GM21390 (cell line): ENCODE data around the gene OSBPL6.
"Not testable (repeated sequence)": the region's sequence is repeated elsewhere in the genome, so short reads cannot be mapped to it uniquely, and the experiment has no call there.

Experiments
- ATAC-seq: cut with Tn5 transposase; IDR thresholded peaks from one replicate; pipeline ENCODE4 v1.9.1; 2021; ENCODE audit not compliant: unreplicated experiment

Gene OSBPL6

GRCh38 chr2:178333851-178334250 lies 139.5 kb downstream of the OSBPL6 start:
- no peak for ATAC-seq

GRCh38 chr2:178335230-178335629 lies 140.9 kb downstream of the OSBPL6 start:
- no peak for ATAC-seq

DNA sequence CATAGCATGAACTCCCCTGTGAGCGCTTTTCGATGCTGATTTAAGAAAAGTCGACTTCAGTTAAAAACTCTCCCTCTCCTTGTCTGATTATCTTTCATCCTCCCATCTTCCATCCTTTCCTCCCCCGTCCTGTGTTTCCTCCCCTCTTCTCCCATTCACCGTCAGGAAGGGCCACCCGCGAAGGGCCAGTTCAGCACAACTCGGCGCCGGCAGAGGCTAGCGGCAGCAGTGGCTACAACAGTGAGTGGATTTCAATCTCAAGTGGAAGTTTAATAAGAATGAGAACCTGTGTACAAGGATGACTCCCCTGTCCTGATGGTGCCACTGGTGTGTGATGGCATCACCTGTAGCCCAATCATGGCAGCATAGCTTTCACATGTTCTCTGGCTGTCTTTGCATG lies 149.8 kb downstream of the OSBPL6 start:
- ATAC-seq, result no peak

- no peak for ATAC-seq
These were observed 151.6 kb downstream of the OSBPL6 start for GRCh38 chr2:178345951-178346350.

- ATAC-seq, result no peak
These were observed 155.7 kb downstream of the OSBPL6 start for GRCh38 chr2:178350051-178350450.

GRCh38 chr2:178357704-178358103 lies 163.4 kb downstream of the OSBPL6 start:
- not testable (repeated sequence) for ATAC-seq

DNA sequence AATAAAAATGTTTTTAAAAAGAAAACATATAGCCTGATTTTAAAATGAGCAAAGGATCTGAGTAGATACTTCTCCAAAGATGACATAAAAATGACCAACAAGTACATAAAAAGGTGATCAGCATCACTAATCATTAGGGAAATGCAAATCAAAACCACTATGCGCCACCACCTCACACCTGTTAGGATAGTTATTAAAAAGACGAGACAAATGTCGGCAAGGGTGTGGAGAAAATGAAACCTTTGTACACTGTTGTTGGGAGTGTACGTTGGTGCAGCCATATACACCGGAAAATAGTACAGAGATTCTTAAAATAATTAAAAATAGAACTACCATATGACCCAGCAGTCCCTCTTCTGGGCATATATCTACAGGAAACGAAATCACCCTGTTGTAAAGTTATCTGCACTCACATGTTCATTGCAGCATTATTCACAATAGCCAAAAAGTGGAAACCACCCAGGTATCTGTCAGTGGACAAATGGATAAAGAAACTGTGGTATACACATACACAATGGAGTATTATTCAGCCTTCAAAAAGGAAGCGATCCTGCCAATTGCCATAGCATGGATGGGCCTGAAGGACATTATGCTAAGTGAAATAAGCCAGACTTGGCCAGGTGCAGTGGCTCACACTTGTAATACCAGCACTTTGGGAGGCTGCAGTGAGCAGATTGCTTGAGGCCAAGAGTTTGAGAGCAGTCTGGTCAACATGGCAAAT lies 165.0 kb downstream of the OSBPL6 start:
- no peak for ATAC-seq

GRCh38 chr2:178361588-178361987 lies 167.3 kb downstream of the OSBPL6 start:
- ATAC-seq, result no peak

DNA sequence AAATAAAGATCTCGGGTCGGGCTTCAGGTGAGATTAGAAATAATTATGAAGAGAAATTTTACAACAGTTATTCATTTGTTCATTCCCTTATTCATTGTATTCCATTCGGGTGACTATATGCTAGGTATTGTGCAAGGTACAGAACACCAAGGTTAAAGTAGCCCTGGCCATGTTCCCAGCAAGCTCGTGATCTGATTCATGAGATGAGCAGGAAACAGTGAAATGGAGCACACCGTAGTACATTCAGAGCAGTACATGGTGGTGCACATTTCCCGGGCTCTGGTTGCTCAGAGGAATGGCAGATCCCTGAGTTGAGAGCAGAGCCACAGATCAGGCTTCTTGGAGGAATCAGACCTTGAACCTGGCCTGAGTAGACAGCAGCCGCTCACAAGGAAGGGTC lies 168.9 kb downstream of the OSBPL6 start:
- no peak for ATAC-seq

- no peak for ATAC-seq
These were observed 170.8 kb downstream of the OSBPL6 start for GRCh38 chr2:178365116-178365515.

- ATAC-seq, result no peak
These were observed 172.1 kb downstream of the OSBPL6 start for GRCh38 chr2:178366412-178366811.

DNA sequence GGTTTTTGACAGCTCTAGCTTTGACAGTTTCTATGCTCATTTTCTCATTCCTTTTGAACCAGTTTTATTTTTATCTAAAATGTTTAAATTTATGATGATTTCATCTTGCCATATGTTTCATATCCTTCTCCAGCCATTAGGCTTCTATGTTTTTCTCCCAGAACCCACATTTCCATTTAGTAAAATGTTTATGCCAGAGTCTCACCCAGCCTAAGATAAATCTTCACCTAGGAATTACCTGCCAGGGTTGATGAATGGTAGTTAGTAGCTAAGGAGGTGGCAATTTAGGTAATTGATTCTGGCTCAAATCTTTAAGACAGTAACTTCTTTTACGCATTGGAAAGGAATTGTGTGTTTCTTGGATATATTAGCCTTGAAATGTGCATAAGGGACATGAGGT lies 173.0 kb downstream of the OSBPL6 start:
- no peak for ATAC-seq

- ATAC-seq, result no peak
These were observed 180.6 kb downstream of the OSBPL6 start for GRCh38 chr2:178374865-178375264.

- no peak for ATAC-seq
These were observed 182.7 kb downstream of the OSBPL6 start for GRCh38 chr2:178377046-178377445.

GRCh38 chr2:178379162-178380004 lies 185.1 kb downstream of the OSBPL6 start:
- no peak for ATAC-seq

DNA sequence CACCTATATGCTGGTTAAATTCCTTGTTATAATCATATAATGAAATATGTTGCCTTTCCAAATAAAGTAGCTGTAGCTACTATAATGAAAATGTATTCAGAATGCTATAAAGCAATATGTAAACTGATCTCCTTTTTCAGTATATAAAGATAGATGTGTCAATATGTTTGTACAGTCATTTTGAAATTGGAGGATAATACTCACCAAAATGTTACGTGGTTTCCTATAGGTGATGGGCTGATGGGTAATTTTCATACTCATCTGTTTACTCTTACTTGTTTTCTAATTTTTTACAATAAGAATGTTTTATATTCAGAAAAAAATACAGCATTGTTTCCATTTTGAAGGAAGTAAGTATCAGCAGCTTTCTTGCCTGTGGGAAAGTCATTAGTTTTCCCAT lies 186.5 kb downstream of the OSBPL6 start:
- ATAC-seq, result no peak

DNA sequence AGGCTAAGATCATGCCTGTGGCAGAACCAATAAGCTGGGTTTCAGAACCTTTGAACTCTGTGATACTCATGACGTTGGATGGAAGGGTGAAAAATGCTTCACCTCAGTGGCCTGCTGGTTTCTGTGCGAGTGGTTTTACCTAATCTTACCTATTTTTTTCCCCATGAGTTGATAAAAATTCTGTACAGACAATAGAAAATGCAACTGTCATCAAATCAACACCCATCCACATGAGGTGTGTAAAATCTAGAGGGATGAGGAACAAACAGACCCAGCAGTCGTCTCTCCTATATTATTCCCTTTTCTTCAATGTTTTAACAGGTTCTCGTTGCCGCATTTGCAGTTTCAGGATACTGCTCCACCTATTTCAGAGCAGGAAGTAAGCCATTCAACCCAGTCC lies 189.4 kb downstream of the OSBPL6 start:
- no peak for ATAC-seq

GRCh38 chr2:178385595-178386148 lies 191.4 kb downstream of the OSBPL6 start:
- no peak for ATAC-seq

- ATAC-seq, result no peak
These were observed 192.8 kb downstream of the OSBPL6 start for GRCh38 chr2:178386986-178387597.

DNA sequence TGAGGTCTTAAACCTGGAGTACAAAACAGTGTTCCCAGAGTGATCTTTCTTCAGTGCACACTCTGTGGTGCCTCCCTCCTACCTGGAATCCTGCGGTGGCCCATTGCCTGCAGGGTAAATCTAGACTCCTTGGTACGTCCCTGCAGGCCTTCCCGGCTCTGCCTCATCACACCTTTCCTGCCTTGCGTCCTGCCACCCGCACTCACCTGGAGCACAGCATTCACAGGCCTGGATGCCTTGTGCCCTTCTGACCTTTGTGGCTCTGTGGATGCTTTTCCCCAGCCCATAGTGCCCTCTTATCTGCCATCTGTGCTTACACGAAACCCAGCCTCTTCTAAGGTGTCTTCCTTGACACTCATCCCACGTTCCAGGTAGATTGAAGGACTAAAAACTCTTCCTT lies 194.0 kb downstream of the OSBPL6 start:
- ATAC-seq, result no peak

DNA sequence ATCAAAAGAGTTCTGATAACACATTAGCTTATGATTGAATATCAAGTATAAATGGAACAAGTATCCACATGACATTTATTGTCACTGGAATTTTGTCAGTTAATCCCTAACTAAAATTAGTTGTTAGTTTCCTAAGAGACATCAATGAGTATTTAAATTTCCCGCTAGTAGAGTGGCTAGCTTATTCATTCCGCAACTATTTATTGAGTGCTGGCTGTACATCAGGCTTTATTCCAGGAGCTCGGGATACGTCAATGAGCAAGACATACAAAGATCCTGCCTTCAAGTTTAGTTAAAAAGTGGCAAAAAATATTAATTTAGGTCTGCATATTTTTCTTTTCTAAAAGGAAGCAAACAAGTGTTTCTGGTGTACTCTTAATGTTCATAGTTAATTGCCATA lies 197.4 kb downstream of the OSBPL6 start:
- ATAC-seq, result no peak

DNA sequence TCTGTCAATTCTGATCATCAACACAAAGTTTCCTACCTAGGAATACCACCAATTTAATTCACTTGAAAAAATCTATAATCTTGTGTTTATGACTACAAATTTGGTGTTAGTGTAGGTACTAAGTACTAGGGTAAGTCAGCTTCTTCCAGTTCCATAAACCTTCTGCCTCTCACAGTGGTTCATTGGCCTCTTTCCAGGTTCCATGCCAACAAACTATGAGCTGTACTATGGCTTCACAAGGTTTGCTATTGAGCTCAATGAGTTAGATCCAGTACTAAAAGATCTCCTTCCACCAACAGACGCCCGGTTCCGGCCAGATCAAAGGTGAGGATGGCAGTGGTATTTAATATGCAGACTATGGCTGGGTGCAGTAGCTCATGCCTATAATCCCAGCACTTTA lies 197.9 kb downstream of the OSBPL6 start:
- no peak for ATAC-seq
